Activated naive CD4-positive, alpha-beta T cell treated with anti-CD3 and anti-CD28 coated beads, Interleukin-2, amount 10 ng/mL, durations not matched to agents 7 days and 5 days (primary cell): ENCODE measurements around the gene FBXO5.

Experiments used
- CTCF ChIA-PET: fragments of 350-600 bp; sonication (Branson Sonifier 250); formaldehyde crosslinking; loops from one replicate; lab custom pipeline; 2021; ENCODE audit warnings: antibody characterized with exemption; lab: Charles Lee
- DNase-seq: peaks from one replicate; pipeline ENCODE4 v3.0.0-alpha.2; 2020
- H3K27ac Mint-ChIP-seq: one replicate; pipeline ENCODE4 v1.8.0; 2021; ENCODE audit warnings: mild to moderate bottlenecking, moderate library complexity, mixed read lengths
- H3K27me3 Mint-ChIP-seq: one replicate; pipeline ENCODE4 v1.8.0; 2021; ENCODE audit warnings: mild to moderate bottlenecking, mixed read lengths
- H3K36me3 Mint-ChIP-seq: one replicate; pipeline ENCODE4 v1.8.0; 2021; ENCODE audit warnings: mixed read lengths
- H3K4me1 Mint-ChIP-seq: one replicate; pipeline ENCODE4 v1.8.0; 2021; ENCODE audit warnings: mixed read lengths
- H3K4me3 Mint-ChIP-seq: one replicate; pipeline ENCODE4 v1.8.0; 2021; ENCODE audit warnings: mild to moderate bottlenecking, moderate library complexity, mixed read lengths
- H3K9me3 Mint-ChIP-seq: one replicate; pipeline ENCODE4 v1.8.0; 2021; ENCODE audit warnings: mixed read lengths

FBXO5 gene

GRCh38 chr6:152954443-152954842 lies 28.4 kb downstream of the FBXO5 start:
- no peak overlapping the region for H3K4me3 Mint-ChIP-seq
- no peaks in the 10 kb centered on the region for H3K9me3 Mint-ChIP-seq
- H3K36me3 Mint-ChIP-seq = no peaks in the 10 kb centered on the region
- H3K4me1 Mint-ChIP-seq = no peaks in the 10 kb centered on the region
- peaks cover 8% of the 10 kb centered on the region for H3K27me3 Mint-ChIP-seq
- H3K27ac Mint-ChIP-seq = no peak overlapping the region
- no peak for DNase-seq
- CTCF ChIA-PET = interaction anchor here (0.7 to 3.1 kb wide), 9 partner anchors 19 to 469 kb away, joined by 3 to 18 read pairs (median 3); no protein-coding TSS in a partner anchor

GRCh38 chr6:152952866-152953509 lies 29.9 kb downstream of the FBXO5 start:
- DNase-seq = no peak
- Mint-ChIP-seq H3K27me3 (peaks cover under 1% of the 10 kb centered on the region), H3K4me3 (no peak overlapping the region), H3K36me3 (no peaks in the 10 kb centered on the region), H3K4me1 (peaks cover 4% of the 10 kb centered on the region), H3K27ac (no peak overlapping the region), H3K9me3 (no peaks in the 10 kb centered on the region)
- CTCF ChIA-PET = interaction anchor here (0.7 to 3.1 kb wide), 2 partner anchors 71 to 934 kb away, joined by 3 to 18 read pairs; no protein-coding TSS in a partner anchor

GRCh38 chr6:152952045-152952444 lies 30.8 kb downstream of the FBXO5 start:
- DNase-seq = no peak
- Mint-ChIP-seq H3K9me3 (no peaks in the 10 kb centered on the region), H3K4me3 (no peak overlapping the region), H3K27ac (no peak overlapping the region), H3K27me3 (peaks cover 3% of the 10 kb centered on the region), H3K36me3 (no peaks in the 10 kb centered on the region), H3K4me1 (peaks cover 4% of the 10 kb centered on the region)
- CTCF ChIA-PET = no interaction called here

- CTCF ChIA-PET = no interaction called here
- DNase-seq = no peak
- Mint-ChIP-seq H3K27me3 (peaks cover 3% of the 10 kb centered on the region), H3K36me3 (no peaks in the 10 kb centered on the region), H3K9me3 (no peaks in the 10 kb centered on the region), H3K4me1 (peaks cover 4% of the 10 kb centered on the region), H3K4me3 (no peak overlapping the region), H3K27ac (no peak overlapping the region)
Measured at GRCh38 chr6:152950240-152950639, 32.6 kb downstream of the FBXO5 start.

- CTCF ChIA-PET = interaction anchor here (0.8 to 2.1 kb wide), 13 partner anchors 10 to 396 kb away, joined by 3 to 14 read pairs (median 4); no protein-coding TSS in a partner anchor
- H3K9me3 Mint-ChIP-seq = no peaks in the 10 kb centered on the region
- H3K36me3 Mint-ChIP-seq = no peaks in the 10 kb centered on the region
- H3K27ac Mint-ChIP-seq = no peak overlapping the region
- peaks cover 3% of the 10 kb centered on the region for H3K27me3 Mint-ChIP-seq
- H3K4me1 Mint-ChIP-seq = peaks cover 4% of the 10 kb centered on the region
- H3K4me3 Mint-ChIP-seq = no peak overlapping the region
- DNase-seq = no peak
Measured at GRCh38 chr6:152948150-152948768, 34.6 kb downstream of the FBXO5 start.

- no peaks in the 10 kb centered on the region for H3K36me3 Mint-ChIP-seq
- peaks cover 4% of the 10 kb centered on the region for H3K4me1 Mint-ChIP-seq
- H3K27ac Mint-ChIP-seq = no peak overlapping the region
- H3K27me3 Mint-ChIP-seq = peaks cover 6% of the 10 kb centered on the region
- DNase-seq = no peak
- no peaks in the 10 kb centered on the region for H3K9me3 Mint-ChIP-seq
- CTCF ChIA-PET = interaction anchor here (0.7 kb wide), 1 partner anchor 608 kb away, joined by 3 read pairs; no protein-coding TSS in a partner anchor
- no peak overlapping the region for H3K4me3 Mint-ChIP-seq
Measured at GRCh38 chr6:152946995-152947394, 35.8 kb downstream of the FBXO5 start.

GRCh38 chr6:152946484-152946883 lies 36.4 kb downstream of the FBXO5 start:
- Mint-ChIP-seq H3K9me3 (no peaks in the 10 kb centered on the region), H3K36me3 (no peaks in the 10 kb centered on the region), H3K4me3 (no peak overlapping the region), H3K27ac (no peak overlapping the region), H3K27me3 (peaks cover 9% of the 10 kb centered on the region), H3K4me1 (peaks cover 4% of the 10 kb centered on the region)
- DNase-seq = no peak
- CTCF ChIA-PET = no interaction called here

- CTCF ChIA-PET = interaction anchor here (0.6 kb wide), 1 partner anchor 154 kb away, joined by 3 read pairs; no protein-coding TSS in a partner anchor
- no peaks in the 10 kb centered on the region for H3K9me3 Mint-ChIP-seq
- peaks cover 12% of the 10 kb centered on the region for H3K27me3 Mint-ChIP-seq
- no peak overlapping the region for H3K27ac Mint-ChIP-seq
- no peaks in the 10 kb centered on the region for H3K36me3 Mint-ChIP-seq
- H3K4me1 Mint-ChIP-seq = peaks cover 4% of the 10 kb centered on the region
- DNase-seq = no peak
- no peak overlapping the region for H3K4me3 Mint-ChIP-seq
Measured at GRCh38 chr6:152943260-152943897, 39.5 kb downstream of the FBXO5 start.

- Mint-ChIP-seq H3K4me3 (no peak overlapping the region), H3K36me3 (no peaks in the 10 kb centered on the region), H3K27me3 (peaks cover 9% of the 10 kb centered on the region), H3K4me1 (no peaks in the 10 kb centered on the region), H3K9me3 (no peaks in the 10 kb centered on the region), H3K27ac (no peak overlapping the region)
- CTCF ChIA-PET = no interaction called here
- no peak for DNase-seq
Measured at GRCh38 chr6:152942319-152942869, 40.4 kb downstream of the FBXO5 start.

GRCh38 chr6:152941746-152942145 lies 41.1 kb downstream of the FBXO5 start:
- Mint-ChIP-seq H3K4me3 (no peak overlapping the region), H3K36me3 (no peaks in the 10 kb centered on the region), H3K27me3 (peaks cover 9% of the 10 kb centered on the region), H3K27ac (no peak overlapping the region), H3K4me1 (no peaks in the 10 kb centered on the region), H3K9me3 (no peaks in the 10 kb centered on the region)
- CTCF ChIA-PET = no interaction called here
- no peak for DNase-seq

GRCh38 chr6:152932865-152933264 lies 50.0 kb downstream of the FBXO5 start:
- Mint-ChIP-seq H3K27me3 (peaks cover 6% of the 10 kb centered on the region), H3K4me3 (no peak overlapping the region), H3K36me3 (no peaks in the 10 kb centered on the region), H3K27ac (no peak overlapping the region), H3K9me3 (no peaks in the 10 kb centered on the region), H3K4me1 (no peaks in the 10 kb centered on the region)
- CTCF ChIA-PET = no interaction called here
- no peak for DNase-seq

- H3K27me3 Mint-ChIP-seq = no peaks in the 10 kb centered on the region
- H3K27ac Mint-ChIP-seq = no peak overlapping the region
- no peak for DNase-seq
- H3K36me3 Mint-ChIP-seq = no peaks in the 10 kb centered on the region
- H3K4me1 Mint-ChIP-seq = no peaks in the 10 kb centered on the region
- CTCF ChIA-PET = interaction anchor here (1.4 kb wide), 1 partner anchor 24 kb away, joined by 3 read pairs; no protein-coding TSS in a partner anchor
- H3K9me3 Mint-ChIP-seq = no peaks in the 10 kb centered on the region
- no peak overlapping the region for H3K4me3 Mint-ChIP-seq
Measured at GRCh38 chr6:152922706-152923105, 60.1 kb downstream of the FBXO5 start.
